Motor neuron (in vitro differentiated cells): ENCODE results near the gene RNF180. TPM values are rescaled to one million over a fixed set of nuclear protein-coding genes. Genes with fewer than 3 reads are reported as not detected.

Source experiments
- ATAC-seq, 8 experiments: fragments of 200-7000 bp; cut with Tn5 transposase; replicated peaks in 6 of 8; 2 replicates each; pipeline ENCODE4 v1.8.0; 2021; ENCODE audit warnings: mild to moderate bottlenecking in 8 of 8, moderate library complexity in 8 of 8
- H3K27ac ChIP-seq, 2 donors: fragments of 250-450 bp; sonication (Bioruptor Pico); 2 replicates each; pipeline ENCODE4 v1.9.0; 2021; ENCODE audit warnings: antibody characterized with exemption in 2 of 2, mild to moderate bottlenecking in 2 of 2, moderate library complexity in 1 of 2
- H3K4me1 ChIP-seq, 2 donors: fragments of 250-450 bp; sonication (Bioruptor Pico); replicated peaks in 1 of 2; 2 replicates each; pipeline ENCODE4 v1.6.1; 2021; ENCODE audit warnings: antibody characterized with exemption in 2 of 2, mild to moderate bottlenecking in 2 of 2, moderate library complexity in 1 of 2
- H3K4me3 ChIP-seq, 5 donors: fragments of 250-450 bp; sonication (Bioruptor Pico); 2 replicates each; pipeline ENCODE4 v1.9.0; 2021; ENCODE audit warnings: antibody characterized with exemption in 5 of 5, mild to moderate bottlenecking in 5 of 5, moderate library complexity in 4 of 5
- WGBS, 10 experiments: fragments of 450-650 bp; shearing (Covaris generic); methylation state at CpG; one replicate each; pipeline ENCODE4 v1.0.0; 2022; 5-methylcytosine and 5-hydroxymethylcytosine counted together
- in situ Hi-C, 9 experiments: fragments of 400-800 bp; cut with MboI; loops; one replicate each; pipeline ENCODE4 v1.15.0; 2021; ENCODE audit warnings: low sequenced_read_pairs in 9 of 9, low pct_unique_long_range_greater_than_20kb in 2 of 9; ENCODE audit not compliant: unreplicated experiment in 9 of 9
- total RNA-seq, 8 experiments: library from RNA; unstranded; fragments of 300-600 nt; gene quantifications; 2 replicates each; pipeline versions ENCODE4 v1.2.3 to v1.2.4, GENCODE V29; 2022

The RNF180 gene
- total RNA-seq, 8 experiments from 2014 or later, result 2.5 to 10.8 (median 4.4) TPM

GRCh38 chr5:64188776-64189175, 23.1 kb downstream of the RNF180 start:
- no peak for ATAC-seq
- in situ Hi-C loops, result no loop called here
- Histone ChIP-seq H3K27ac (no peak overlapping the region), H3K4me1 (no peaks in the 10 kb centered on the region), H3K4me3 (no peak overlapping the region)
- WGBS, 10 experiments, result 25 to 100% (median 78%) methylated on average over 1 of the region's 1 CpG; no CpG with 5 or more reads in 5 of the 10 experiments

DNA sequence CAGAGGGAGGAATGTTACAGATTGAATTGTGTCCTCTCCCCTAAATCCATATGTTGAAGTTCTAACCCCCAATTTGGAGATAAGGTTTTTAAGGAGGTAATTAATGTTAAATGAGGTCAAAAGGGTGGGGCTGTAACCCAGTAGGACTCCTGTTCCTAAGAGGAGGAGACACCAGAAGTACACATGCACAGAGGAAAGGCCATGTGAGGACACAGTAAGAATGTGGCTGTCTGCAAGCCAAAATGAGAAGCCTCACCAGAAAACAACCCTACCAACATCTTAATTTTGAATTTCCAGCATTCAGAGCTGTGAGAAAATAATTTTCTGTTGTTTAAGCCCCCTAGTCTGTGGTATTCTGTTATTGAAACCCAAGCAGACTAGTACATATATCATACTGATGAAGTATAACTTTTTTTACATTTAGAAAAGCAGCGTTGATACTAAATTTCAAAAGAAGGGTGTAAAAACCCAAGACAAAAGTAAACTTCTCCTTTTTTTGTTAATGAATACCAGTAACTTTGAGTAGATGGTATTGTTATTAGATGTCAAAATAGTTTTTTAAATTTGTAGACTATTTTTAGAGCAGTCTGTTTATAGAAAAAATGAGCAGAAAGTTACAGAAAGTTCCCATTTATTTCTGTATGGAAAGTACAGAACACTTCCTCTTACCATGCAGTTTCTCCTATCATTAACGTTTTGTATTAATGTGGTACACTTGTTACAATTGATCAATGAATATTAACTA, 25.1 kb downstream of the RNF180 start:
- H3K4me3 ChIP-seq, result no peak overlapping the region
- no peaks in the 10 kb centered on the region for H3K4me1 ChIP-seq
- 0 to 67% (median 41%) methylated on average over 1 to 2 of the region's 2 CpGs for WGBS, 10 experiments
- peak in 1 of 8 experiments; percentile 17 for ATAC-seq
- H3K27ac ChIP-seq, result no peak overlapping the region
- in situ Hi-C loops, result no loop called here

- in situ Hi-C loops, result no loop called here
These were observed 30.3 kb downstream of the RNF180 start for GRCh38 chr5:64195981-64196380.

GRCh38 chr5:64199425-64199824, 33.8 kb downstream of the RNF180 start:
- WGBS, 10 experiments, result 0 to 80% (median 61%) methylated on average over 1 of the region's 1 CpG; no CpG with 5 or more reads in 4 of the 10 experiments
- no peak overlapping the region for H3K27ac ChIP-seq
- no peaks in the 10 kb centered on the region for H3K4me1 ChIP-seq
- in situ Hi-C loops, result no loop called here
- H3K4me3 ChIP-seq, result no peak overlapping the region
- ATAC-seq, result no peak

More at GRCh38 chr5:64195981-64196380, 30.3 kb downstream of the RNF180 start:
- Histone ChIP-seq H3K4me1 (no peaks in the 10 kb centered on the region), H3K4me3 (no peak overlapping the region), H3K27ac (no peak overlapping the region)
- WGBS, 10 experiments, result 3 to 100% (median 93%) methylated on average over 1 to 3 of the region's 3 CpGs
- ATAC-seq, result no peak

DNA sequence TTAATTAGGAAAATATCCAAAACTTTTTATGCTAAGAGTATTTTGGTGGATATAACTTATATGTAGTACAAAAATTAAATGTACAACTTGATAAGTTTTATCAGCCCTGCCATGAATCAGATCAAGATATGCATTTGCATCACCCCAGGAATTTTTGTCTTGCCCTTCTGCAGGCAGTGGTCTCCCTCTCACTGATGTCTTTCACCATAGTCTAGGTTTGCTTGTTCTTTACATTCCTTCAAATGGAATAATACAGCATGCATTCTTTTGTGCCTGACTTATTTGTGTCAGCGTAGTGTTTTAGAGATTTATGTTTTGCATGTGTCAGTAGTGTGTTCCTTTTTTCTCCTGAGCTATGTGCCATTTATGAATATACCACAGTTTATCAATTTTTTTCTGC, 36.4 kb downstream of the RNF180 start:
- WGBS, 10 experiments, result 30 to 100% (median 80%) methylated on average over 1 of the region's 1 CpG; no CpG with 5 or more reads in 2 of the 10 experiments
- Histone ChIP-seq H3K4me1 (no peaks in the 10 kb centered on the region), H3K27ac (no peak overlapping the region), H3K4me3 (no peak overlapping the region)
- in situ Hi-C loops, result loop anchor here in 3 of 9 experiments (10.0 to 25.0 kb wide), 2 partner anchors 57 to 140 kb away; no protein-coding TSS in a partner anchor
- no peak for ATAC-seq

DNA sequence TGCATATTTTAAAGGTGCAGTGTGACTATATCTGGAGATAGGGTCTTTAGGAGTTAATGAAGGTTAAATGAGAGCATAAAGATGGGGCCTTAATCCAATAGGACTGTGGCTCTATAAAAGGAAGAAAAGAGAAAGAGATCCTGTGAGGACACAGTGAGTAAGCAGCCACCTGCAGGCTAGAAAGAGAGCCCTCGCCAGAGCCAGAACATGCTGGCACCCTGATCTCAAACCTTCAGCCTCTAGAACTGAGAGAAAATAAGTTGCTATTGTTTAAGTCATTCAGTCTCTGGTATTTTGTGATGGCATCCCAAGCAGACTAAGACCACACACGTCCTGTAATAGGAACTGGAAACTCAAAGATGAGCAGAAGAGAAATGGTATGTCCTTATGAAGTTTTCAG, 41.0 kb downstream of the RNF180 start:
- in situ Hi-C loops, result loop anchor here in 3 of 9 experiments (10.0 to 25.0 kb wide), 2 partner anchors 62 to 144 kb away; no protein-coding TSS in a partner anchor
- ATAC-seq, result no peak
- WGBS, 10 experiments, result 0 to 100% (median 74%) methylated on average over 1 to 2 of the region's 2 CpGs; no CpG with 5 or more reads in 2 of the 10 experiments
- no peak overlapping the region for H3K4me3 ChIP-seq
- H3K4me1 ChIP-seq, result no peaks in the 10 kb centered on the region
- no peak overlapping the region for H3K27ac ChIP-seq

DNA sequence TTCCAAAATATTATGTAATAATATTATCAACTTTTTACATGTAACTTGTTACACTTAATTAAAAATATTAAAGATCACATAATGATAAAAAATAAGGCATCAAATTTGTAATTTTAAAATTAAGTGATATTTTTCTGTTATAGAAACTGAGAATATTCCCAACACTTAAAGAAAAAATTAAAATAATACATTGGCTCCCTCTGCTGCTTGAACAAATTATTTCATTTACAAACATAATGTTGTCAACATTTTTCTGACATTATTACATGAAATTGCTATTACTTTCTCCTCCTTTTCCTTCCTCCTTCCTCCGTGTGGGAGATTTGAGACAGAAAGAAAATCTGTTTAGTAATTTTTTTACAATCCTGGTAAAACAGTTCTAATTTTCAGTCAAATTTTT, 42.3 kb downstream of the RNF180 start:
- Histone ChIP-seq H3K27ac (no peak overlapping the region), H3K4me3 (no peak overlapping the region), H3K4me1 (no peaks in the 10 kb centered on the region)
- in situ Hi-C loops, result loop anchor here in 3 of 9 experiments (10.0 to 25.0 kb wide), 2 partner anchors 63 to 146 kb away; no protein-coding TSS in a partner anchor
- no peak for ATAC-seq
- 0 to 91% (median 50%) methylated on average over 1 of the region's 1 CpG; no CpG with 5 or more reads in 1 of the 10 experiments for WGBS, 10 experiments

- in situ Hi-C loops, result loop anchor here in 3 of 9 experiments (10.0 to 25.0 kb wide), 2 partner anchors 65 to 147 kb away; no protein-coding TSS in a partner anchor
- Histone ChIP-seq H3K4me1 (no peaks in the 10 kb centered on the region), H3K27ac (no peak overlapping the region), H3K4me3 (no peak overlapping the region)
- no peak for ATAC-seq
These were observed 43.7 kb downstream of the RNF180 start for GRCh38 chr5:64209353-64209752.

- in situ Hi-C loops, result loop anchor here in 2 of 9 experiments (25.0 kb wide), 1 partner anchor 149 kb away; no protein-coding TSS in a partner anchor
- H3K27ac ChIP-seq, result no peak overlapping the region
- peak in 4 of 8 experiments; percentile 33 to 80 (median 68) for ATAC-seq
- H3K4me3 ChIP-seq, result no peak overlapping the region
- H3K4me1 ChIP-seq, result no peaks in the 10 kb centered on the region
These were observed 45.2 kb downstream of the RNF180 start for GRCh38 chr5:64210866-64211265.

GRCh38 chr5:64213011-64213410, 47.4 kb downstream of the RNF180 start:
- WGBS, 10 experiments, result 50 to 100% (median 68%) methylated on average over 1 to 2 of the region's 2 CpGs; no CpG with 5 or more reads in 2 of the 10 experiments
- no peak overlapping the region for H3K4me3 ChIP-seq
- in situ Hi-C loops, result loop anchor here in 2 of 9 experiments (25.0 kb wide), 1 partner anchor 151 kb away; no protein-coding TSS in a partner anchor
- H3K4me1 ChIP-seq, result no peaks in the 10 kb centered on the region
- no peak overlapping the region for H3K27ac ChIP-seq
- peak in 5 of 8 experiments; percentile 24 to 80 (median 44) for ATAC-seq

- in situ Hi-C loops, result loop anchor here in 2 of 9 experiments (25.0 kb wide), 1 partner anchor 151 kb away; no protein-coding TSS in a partner anchor
- peak in 2 of 8 experiments; percentile 27 to 55 for ATAC-seq
- Histone ChIP-seq H3K27ac (no peak overlapping the region), H3K4me3 (no peak overlapping the region), H3K4me1 (no peaks in the 10 kb centered on the region)
- WGBS, 10 experiments, result 29 to 100% (median 83%) methylated on average over 1 to 4 of the region's 5 CpGs; no CpG with 5 or more reads in 3 of the 10 experiments
These were observed 47.9 kb downstream of the RNF180 start for GRCh38 chr5:64213531-64213930.

DNA sequence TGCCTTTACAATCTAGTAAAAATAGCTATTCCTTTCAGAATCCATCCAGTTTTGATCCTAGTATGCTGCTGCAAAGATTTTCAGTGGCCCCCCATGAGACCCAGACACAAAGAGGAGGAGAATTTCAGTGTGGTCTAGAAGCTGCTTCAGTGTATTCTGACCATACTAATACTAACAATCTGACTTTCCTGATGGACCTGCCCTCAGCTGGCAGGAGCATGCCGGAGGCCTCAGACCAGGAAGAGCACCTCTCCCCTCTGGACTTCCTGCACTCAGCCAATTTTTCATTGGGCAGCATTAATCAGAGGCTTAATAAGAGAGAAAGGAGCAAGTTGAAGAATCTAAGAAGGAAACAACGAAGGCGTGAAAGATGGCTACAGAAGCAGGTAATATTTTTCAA, 48.5 kb downstream of the RNF180 start:
- in situ Hi-C loops, result loop anchor here in 2 of 9 experiments (25.0 kb wide), 1 partner anchor 152 kb away; no protein-coding TSS in a partner anchor
- no peak overlapping the region for H3K4me3 ChIP-seq
- WGBS, 10 experiments, result 0 to 100% (median 87%) methylated on average over 1 to 3 of the region's 3 CpGs
- H3K27ac ChIP-seq, result no peak overlapping the region
- H3K4me1 ChIP-seq, result no peaks in the 10 kb centered on the region
- peak in 1 of 8 experiments; percentile 44 for ATAC-seq

- H3K27ac ChIP-seq, result no peak overlapping the region
- no peak for ATAC-seq
- in situ Hi-C loops, result loop anchor here in 2 of 9 experiments (10.0 to 25.0 kb wide), 2 partner anchors 160 to 393 kb away; no protein-coding TSS in a partner anchor
- no peaks in the 10 kb centered on the region for H3K4me1 ChIP-seq
- H3K4me3 ChIP-seq, result no peak overlapping the region
- WGBS, 10 experiments, result 0 to 100% (median 100%) methylated on average over 1 of the region's 1 CpG; no CpG with 5 or more reads in 4 of the 10 experiments
These were observed 56.3 kb downstream of the RNF180 start for GRCh38 chr5:64221911-64222310.
